ENCODE measurements around the gene OR5H1. TPM values are rescaled to one million over a fixed set of nuclear protein-coding genes. Genes with fewer than 3 reads are reported as not detected.
"Not testable (repeated sequence)": the region's sequence is repeated elsewhere in the genome, so short reads cannot be mapped to it uniquely, and the experiment has no call there.

The OR5H1 gene
- total RNA-seq, 1 donor: not detected

GRCh38 chr3:98114264-98114663 is 16.3 kb upstream of the OR5H1 start:
- H3K4me3 ChIP-seq (ENCODE audit: low read depth, low read length): no peak overlapping the region
- TF ChIP-seq, protein P1, sequence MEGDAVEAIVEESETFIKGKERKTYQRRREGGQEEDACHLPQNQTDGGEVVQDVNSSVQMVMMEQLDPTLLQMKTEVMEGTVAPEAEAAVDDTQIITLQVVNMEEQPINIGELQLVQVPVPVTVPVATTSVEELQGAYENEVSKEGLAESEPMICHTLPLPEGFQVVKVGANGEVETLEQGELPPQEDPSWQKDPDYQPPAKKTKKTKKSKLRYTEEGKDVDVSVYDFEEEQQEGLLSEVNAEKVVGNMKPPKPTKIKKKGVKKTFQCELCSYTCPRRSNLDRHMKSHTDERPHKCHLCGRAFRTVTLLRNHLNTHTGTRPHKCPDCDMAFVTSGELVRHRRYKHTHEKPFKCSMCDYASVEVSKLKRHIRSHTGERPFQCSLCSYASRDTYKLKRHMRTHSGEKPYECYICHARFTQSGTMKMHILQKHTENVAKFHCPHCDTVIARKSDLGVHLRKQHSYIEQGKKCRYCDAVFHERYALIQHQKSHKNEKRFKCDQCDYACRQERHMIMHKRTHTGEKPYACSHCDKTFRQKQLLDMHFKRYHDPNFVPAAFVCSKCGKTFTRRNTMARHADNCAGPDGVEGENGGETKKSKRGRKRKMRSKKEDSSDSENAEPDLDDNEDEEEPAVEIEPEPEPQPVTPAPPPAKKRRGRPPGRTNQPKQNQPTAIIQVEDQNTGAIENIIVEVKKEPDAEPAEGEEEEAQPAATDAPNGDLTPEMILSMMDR (IDR thresholded peaks at IDR 0.05; ENCODE audit: insufficient read depth, low read depth, low read length): no peak
- DNase-seq (ENCODE audit: low read depth): no peak

GRCh38 chr3:98115717-98116116 is 14.8 kb upstream of the OR5H1 start:
- no peak overlapping the region for H3K4me3 ChIP-seq (ENCODE audit: low read depth, low read length)
- TF ChIP-seq, protein P1 (IDR thresholded peaks at IDR 0.05; ENCODE audit: insufficient read depth, low read depth, low read length): no peak
- no peak for DNase-seq (ENCODE audit: low read depth)

- TF ChIP-seq, protein P1 (IDR thresholded peaks at IDR 0.05; ENCODE audit: insufficient read depth, low read depth, low read length): no peak
- H3K4me3 ChIP-seq (ENCODE audit: low read depth, low read length): no peak overlapping the region
- DNase-seq (ENCODE audit: low read depth): no peak
These were observed 6.1 kb downstream of the OR5H1 start for GRCh38 chr3:98136631-98137030.

GRCh38 chr3:98137826-98138557 is 7.5 kb downstream of the OR5H1 start:
- H3K4me3 ChIP-seq (ENCODE audit: low read depth, low read length); DNase-seq (ENCODE audit: low read depth): not testable (repeated sequence)

DNA sequence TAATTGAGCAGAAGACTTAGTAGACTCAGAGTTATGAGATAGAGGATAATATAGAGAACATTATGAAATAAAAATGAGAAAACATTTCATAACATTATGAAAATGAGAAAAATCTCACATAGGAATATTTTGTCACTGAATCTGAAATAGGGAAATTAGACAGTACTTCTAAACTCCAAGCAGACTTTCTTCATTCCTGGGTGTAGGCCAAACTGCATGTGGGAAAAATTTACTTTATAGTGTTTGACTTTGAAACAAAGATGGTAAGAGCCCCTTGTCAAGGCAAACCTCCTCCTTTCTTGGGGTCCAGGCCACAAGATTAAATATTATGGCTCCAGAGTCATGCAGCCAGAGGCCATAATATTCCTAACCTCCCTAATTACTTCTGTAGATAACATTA is 10.0 kb downstream of the OR5H1 start:
- TF ChIP-seq, protein P1 (IDR thresholded peaks at IDR 0.05; ENCODE audit: insufficient read depth, low read depth, low read length): no peak
- H3K4me3 ChIP-seq (ENCODE audit: low read depth, low read length): no peak overlapping the region

GRCh38 chr3:98147179-98147578 is 16.7 kb downstream of the OR5H1 start, which contains the start of gene OR5H14:
OR5H14 (plus strand) TSS chr3:98147479; CDS start chr3:98149386, 1,907 bp downstream.
- DNase-seq (ENCODE audit: low read depth): no peak
- H3K4me3 ChIP-seq (ENCODE audit: low read depth, low read length): no peak within 1 kb of the TSS
- TF ChIP-seq, protein P1 (IDR thresholded peaks at IDR 0.05; ENCODE audit: insufficient read depth, low read depth, low read length): no peak

More for the DNA sequence above, 10.0 kb downstream of the OR5H1 start:
- no peak for DNase-seq (ENCODE audit: low read depth)

DNA sequence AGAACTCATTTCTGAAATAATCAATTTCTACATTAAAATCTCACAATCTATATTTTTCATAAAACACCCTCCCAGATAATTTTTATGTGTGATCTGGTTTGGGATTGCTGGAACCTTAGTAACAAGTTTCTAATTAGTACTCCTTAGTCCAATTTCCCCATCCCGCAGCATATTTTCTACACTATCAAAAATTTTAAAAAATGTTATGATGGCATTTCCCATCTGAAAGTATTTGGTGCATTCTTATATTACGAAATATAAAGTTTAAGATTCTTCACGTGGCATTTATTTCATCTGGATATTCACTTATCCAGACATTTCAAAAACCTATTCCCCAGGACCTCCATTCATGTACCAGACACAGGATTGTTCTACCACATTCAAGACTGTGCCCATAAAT is 18.2 kb downstream of the OR5H1 start:
- TF ChIP-seq, protein P1 (IDR thresholded peaks at IDR 0.05; ENCODE audit: insufficient read depth, low read depth, low read length): no peak
- no peak overlapping the region for H3K4me3 ChIP-seq (ENCODE audit: low read depth, low read length)
- DNase-seq (ENCODE audit: low read depth): no peak

DNA sequence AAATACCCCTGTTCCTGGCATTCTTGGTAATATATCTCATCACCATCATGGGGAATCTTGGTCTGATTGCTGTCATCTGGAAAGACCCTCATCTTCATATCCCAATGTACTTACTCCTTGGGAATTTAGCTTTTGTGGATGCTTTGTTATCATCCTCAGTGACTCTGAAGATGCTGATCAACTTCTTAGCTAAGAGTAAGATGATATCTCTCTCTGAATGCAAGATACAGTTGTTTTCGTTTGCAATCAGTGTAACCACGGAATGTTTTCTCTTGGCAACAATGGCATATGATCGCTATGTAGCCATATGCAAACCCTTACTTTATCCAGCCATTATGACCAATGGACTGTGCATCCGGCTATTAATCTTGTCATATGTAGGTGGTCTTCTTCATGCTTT is 18.9 kb downstream of the OR5H1 start:
- not testable (repeated sequence) for DNase-seq (ENCODE audit: low read depth); H3K4me3 ChIP-seq (ENCODE audit: low read depth, low read length)

Data from fibroblast of villous mesenchyme (primary cell).